HuH-7.5 (cell line): ENCODE measurements around the gene TEX54.

Experiments used
- DNase-seq: peaks from one replicate; pipeline ENCODE4 v3.0.0; 2011; ENCODE audit warnings: low spot score

Gene TEX54

DNA sequence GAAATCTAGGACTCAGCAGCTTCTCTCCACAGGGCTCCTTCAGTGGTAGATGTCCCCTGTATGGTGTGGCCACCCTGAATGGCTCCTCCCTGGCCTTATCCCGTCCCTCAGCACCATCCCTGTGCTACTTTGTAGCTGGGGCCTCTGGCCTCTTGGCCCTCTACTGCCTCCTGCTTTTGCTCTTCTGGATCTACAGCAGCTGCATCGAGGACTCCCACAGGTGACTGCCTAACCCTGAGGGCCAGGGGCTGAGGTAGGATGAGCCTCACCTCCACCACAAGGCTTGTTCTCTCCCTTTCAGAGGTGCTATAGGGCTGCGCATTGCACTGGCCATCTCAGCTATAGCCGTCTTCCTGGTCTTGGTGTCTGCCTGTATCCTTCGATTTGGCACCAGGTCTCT, 43.6 kb downstream of the TEX54 start:
- DNase-seq, result no peak

DNA sequence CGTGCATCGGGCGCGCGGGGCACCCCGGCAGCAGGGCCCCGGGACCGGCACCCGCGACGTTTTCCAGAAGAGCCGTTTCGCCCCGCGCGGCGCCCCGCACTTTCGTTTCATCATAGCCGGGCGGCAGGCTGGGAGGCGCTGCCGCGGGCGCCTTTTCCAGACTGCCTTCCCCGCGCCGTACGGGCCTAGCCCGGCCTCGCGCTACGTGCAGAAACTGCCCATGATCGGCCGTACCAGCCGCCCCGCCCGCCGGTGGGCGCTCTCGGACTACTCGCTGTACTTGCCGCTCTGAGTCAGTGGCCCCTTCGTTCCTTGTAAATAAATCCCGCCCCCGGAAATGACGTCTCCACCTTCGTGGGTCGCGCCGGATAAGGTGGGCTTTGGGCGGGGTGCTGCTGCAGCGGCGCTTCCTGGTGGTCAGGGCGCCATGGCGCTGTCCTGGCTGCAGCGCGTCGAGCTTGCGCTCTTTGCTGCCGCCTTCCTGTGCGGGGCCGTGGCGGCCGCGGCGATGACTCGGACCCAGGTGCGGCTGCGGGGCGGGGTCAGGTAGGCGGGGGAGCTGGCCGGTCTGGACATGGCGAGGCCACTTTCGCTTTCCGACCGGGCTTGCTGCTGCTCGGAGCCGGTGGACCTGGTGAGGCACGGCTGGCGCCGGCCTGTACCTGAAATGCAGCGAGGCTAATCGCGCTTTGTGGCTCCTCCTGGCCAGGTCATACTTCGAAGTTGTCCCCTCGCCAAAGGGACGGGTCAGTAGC, 45.5 kb downstream of the TEX54 start, which contains the start of gene TMEM179B:
TSS of gene TMEM179B (plus strand) at position 398 of the 755 bp plus-strand sequence. CDS start at position 428, 30 bp downstream.
- DNase-seq, result peak; percentile 96

DNA sequence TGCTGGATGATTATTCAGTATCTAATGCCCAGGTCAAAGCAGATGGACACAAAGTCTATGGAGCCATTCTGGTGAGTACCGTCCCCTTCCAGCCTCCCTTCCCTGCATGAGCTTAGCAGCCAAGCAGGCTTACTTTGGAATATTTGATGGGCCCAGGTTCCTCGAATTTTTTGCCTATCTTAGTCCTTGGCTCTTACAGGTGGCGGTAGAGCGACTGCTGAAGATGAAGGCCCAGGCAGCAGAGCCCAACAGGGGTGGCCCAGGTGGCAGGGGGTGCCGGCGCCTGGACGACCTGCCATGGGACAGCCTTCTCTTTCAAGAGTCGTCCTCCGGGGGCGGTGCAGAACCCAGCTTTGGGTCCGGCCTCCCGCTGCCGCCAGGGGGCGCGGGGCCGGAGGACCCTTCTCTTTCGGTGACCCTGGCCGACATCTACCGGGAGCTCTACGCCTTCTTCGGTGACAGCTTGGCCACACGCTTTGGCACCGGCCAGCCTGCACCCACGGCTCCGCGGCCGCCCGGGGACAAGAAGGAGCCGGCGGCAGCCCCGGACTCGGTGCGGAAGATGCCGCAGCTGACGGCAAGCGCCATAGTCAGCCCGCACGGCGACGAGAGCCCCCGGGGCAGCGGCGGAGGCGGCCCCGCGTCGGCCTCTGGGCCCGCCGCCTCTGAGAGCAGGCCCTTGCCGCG, 46.2 kb downstream of the TEX54 start:
- peak; percentile 95 for DNase-seq

DNA sequence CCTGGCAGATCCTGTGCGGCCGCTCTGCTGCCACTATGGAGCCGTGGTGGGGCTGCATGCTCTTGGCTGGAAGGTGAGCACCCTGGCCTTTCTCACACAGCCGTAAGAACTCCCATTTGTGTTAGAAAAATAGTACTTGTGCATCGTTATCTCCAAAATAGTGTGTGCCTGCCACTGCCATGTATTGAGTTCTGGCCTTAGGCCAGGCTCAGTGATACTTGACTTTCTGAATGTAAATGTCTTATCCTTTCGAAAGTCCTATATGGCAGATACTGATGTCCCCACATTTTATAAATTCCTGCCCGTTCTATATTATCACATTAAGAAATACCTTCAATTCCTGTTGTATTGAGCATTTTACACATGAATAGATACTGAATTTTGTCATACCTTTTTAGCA, 49.9 kb downstream of the TEX54 start:
- no peak for DNase-seq
